H9 (cell line): ENCODE results near the gene NPBWR2. TPM values are rescaled to one million over a fixed set of nuclear protein-coding genes. Genes with fewer than 3 reads are reported as not detected.

Experiments
- DNase-seq: peaks from one replicate; pipeline ENCODE4 v3.0.0-alpha.2; 2017
- H2AFZ ChIP-seq: one replicate; pipeline ENCODE4 v1.6.1; 2013; ENCODE audit warnings: mild to moderate bottlenecking, low read length, control low read depth, moderate library complexity
- H2AK5ac ChIP-seq: 2 replicates; pipeline ENCODE4 v1.6.1; 2013; ENCODE audit warnings: low read length, control low read depth, mixed read lengths; ENCODE audit not compliant: insufficient read length
- H2BK120ac ChIP-seq: one replicate; pipeline ENCODE4 v1.6.1; 2013; ENCODE audit warnings: low read depth, mild to moderate bottlenecking, low read length, control low read depth, inconsistent platforms; ENCODE audit not compliant: poor library complexity, severe bottlenecking
- H2BK12ac ChIP-seq: 2 replicates; pipeline ENCODE4 v1.6.1; 2013; ENCODE audit warnings: low read length, control low read depth, mixed read lengths, low read depth; ENCODE audit not compliant: insufficient read length
- H2BK15ac ChIP-seq: 2 replicates; pipeline ENCODE4 v1.6.1; 2013; ENCODE audit warnings: low read depth, low read length, control low read depth
- H2BK20ac ChIP-seq: one replicate; pipeline ENCODE4 v1.6.1; 2013; ENCODE audit warnings: low read depth, mild to moderate bottlenecking, low read length, control low read depth, inconsistent platforms; ENCODE audit not compliant: poor library complexity, severe bottlenecking
- H2BK5ac ChIP-seq: 2 replicates; pipeline ENCODE4 v1.6.1; 2013; ENCODE audit warnings: low read length, control low read depth, mixed read lengths; ENCODE audit not compliant: insufficient read length
- H3K14ac ChIP-seq: 2 replicates; pipeline ENCODE4 v1.6.1; 2013; ENCODE audit warnings: low read length, control low read depth; ENCODE audit not compliant: insufficient read depth
- H3K18ac ChIP-seq: 2 replicates; pipeline ENCODE4 v1.6.1; 2013; ENCODE audit warnings: low read depth, mild to moderate bottlenecking, mixed read lengths, low read length, control low read depth; ENCODE audit not compliant: insufficient read length
- H3K23ac ChIP-seq: 2 replicates; pipeline ENCODE4 v1.6.1; 2013; ENCODE audit warnings: low read length, control low read depth, mixed read lengths, low read depth; ENCODE audit not compliant: insufficient read length
- H3K23me2 ChIP-seq: 2 replicates; pipeline ENCODE4 v1.6.1; 2013; ENCODE audit warnings: low read depth, mild to moderate bottlenecking, mixed read lengths, low read length, control low read depth; ENCODE audit not compliant: insufficient read length, poor library complexity, severe bottlenecking
- H3K27ac ChIP-seq: 2 replicates; pipeline ENCODE4 v1.5.1; 2013; ENCODE audit warnings: low read length, control low read depth, mixed read lengths, low read depth; ENCODE audit not compliant: insufficient read length
- H3K27me3 ChIP-seq: 2 replicates; pipeline ENCODE4 v1.6.1; 2013; ENCODE audit warnings: low read length, control low read depth, inconsistent platforms; ENCODE audit not compliant: insufficient read depth
- H3K4ac ChIP-seq: 2 replicates; pipeline ENCODE4 v1.6.1; 2013; ENCODE audit warnings: low read depth, mild to moderate bottlenecking, control low read depth, inconsistent platforms, low read length, moderate library complexity
- H3K4me1 ChIP-seq: 2 replicates; pipeline ENCODE4 v1.6.1; 2013; ENCODE audit warnings: low read length, control low read depth, inconsistent platforms; ENCODE audit not compliant: insufficient read depth
- H3K4me2 ChIP-seq: 2 replicates; pipeline ENCODE4 v1.6.1; 2013; ENCODE audit warnings: low read length, control low read depth, mixed read lengths; ENCODE audit not compliant: insufficient read length, insufficient read depth
- H3K56ac ChIP-seq: 2 replicates; pipeline ENCODE4 v1.6.1; 2013; ENCODE audit warnings: low read depth, mild to moderate bottlenecking, mixed read lengths, low read length, control low read depth; ENCODE audit not compliant: insufficient read length
- H3K79me1 ChIP-seq: 2 replicates; pipeline ENCODE4 v1.6.1; 2013; ENCODE audit warnings: low read depth, mild to moderate bottlenecking, moderate library complexity, low read length, control low read depth, inconsistent platforms; ENCODE audit not compliant: insufficient read depth, poor library complexity, severe bottlenecking
- H3K79me2 ChIP-seq: 2 replicates; pipeline ENCODE4 v1.6.1; 2013; ENCODE audit warnings: low read length, control low read depth, inconsistent platforms; ENCODE audit not compliant: insufficient read depth
- H3K9ac ChIP-seq: 2 replicates; pipeline ENCODE4 v1.6.1; 2013; ENCODE audit warnings: low read length, control low read depth, mixed read lengths; ENCODE audit not compliant: insufficient read length; ENCODE audit errors: extremely low read depth
- H3K9me3 ChIP-seq: one replicate; pipeline ENCODE4 v1.6.1; 2013; ENCODE audit warnings: low read depth, low read length, inconsistent platforms; ENCODE audit not compliant: control insufficient read depth
- H3T11ph ChIP-seq: one replicate; pipeline ENCODE4 v1.6.1; 2013; ENCODE audit warnings: mild to moderate bottlenecking, low read length, control low read depth, inconsistent platforms
- H4K20me1 ChIP-seq: one replicate; pipeline ENCODE4 v1.6.1; 2013; ENCODE audit not compliant: control insufficient read depth, insufficient read length, insufficient read depth
- H4K5ac ChIP-seq: 2 replicates; pipeline ENCODE4 v1.6.1; 2013; ENCODE audit warnings: low read depth, mild to moderate bottlenecking, mixed read lengths, low read length, control low read depth; ENCODE audit not compliant: insufficient read length
- H4K8ac ChIP-seq: replicated peaks from 2 replicates; pipeline ENCODE4 v1.6.1; 2013; ENCODE audit warnings: low read length, control low read depth, mixed read lengths, low read depth; ENCODE audit not compliant: insufficient read length
- H4K91ac ChIP-seq: 2 replicates; pipeline ENCODE4 v1.6.1; 2013; ENCODE audit warnings: low read depth, mild to moderate bottlenecking, moderate library complexity, mixed read lengths, low read length, control low read depth; ENCODE audit not compliant: insufficient read length
- H3K27ac Mint-ChIP-seq, 3 experiments: 2 replicates in 2 of 3; 3 replicates in 1 of 3; pipeline ENCODE4 v1.8.0; 2020 to 2021; ENCODE audit warnings: mixed read lengths in 3 of 3, mild to moderate bottlenecking in 1 of 3, moderate library complexity in 1 of 3
- H3K27me3 Mint-ChIP-seq: 2 replicates; pipeline ENCODE4 v1.8.0; 2021; ENCODE audit warnings: low read depth, mild to moderate bottlenecking, moderate library complexity, mixed read lengths
- H3K36me3 Mint-ChIP-seq, 3 experiments: 2 replicates in 2 of 3; 3 replicates in 1 of 3; pipeline ENCODE4 v1.8.0; 2020 to 2021; ENCODE audit warnings: low read depth in 3 of 3, mixed read lengths in 3 of 3; ENCODE audit not compliant: insufficient read depth in 1 of 3
- H3K4me1 Mint-ChIP-seq, 2 experiments: 2 replicates each; pipeline ENCODE4 v1.8.0; 2020; ENCODE audit warnings: mixed read lengths in 2 of 2
- H3K4me3 Mint-ChIP-seq, 2 experiments: 2 replicates in 1 of 2; 3 replicates in 1 of 2; pipeline ENCODE4 v1.8.0; 2020 to 2021; ENCODE audit warnings: mild to moderate bottlenecking in 2 of 2, mixed read lengths in 2 of 2, moderate library complexity in 1 of 2
- H3K9me3 Mint-ChIP-seq, 2 experiments: 2 replicates in 1 of 2; 3 replicates in 1 of 2; pipeline ENCODE4 v1.8.0; 2020; ENCODE audit warnings: mild to moderate bottlenecking in 2 of 2, mixed read lengths in 2 of 2, moderate library complexity in 1 of 2
- WGBS: extraction: QIAGEN DNeasy Blood & Tissue Kit; methylation state at CpG from one replicate; pipeline ENCODE4 v1.1.7; 2013; ENCODE audit warnings: missing lambda C conversion rate, low lambda C conversion rate, mixed read lengths; ENCODE audit not compliant: insufficient read length; ENCODE audit errors: extremely low coverage; 5-methylcytosine and 5-hydroxymethylcytosine counted together
- total RNA-seq: library from RNA; stranded (reverse); gene quantifications from 2 replicates; pipeline ENCODE4 v1.2.1, GENCODE V29; 2021
- TF ChIP-seq, protein P1 (sequence below): fragments of 200-600 bp; sonication (generic); conservative IDR thresholded peaks from 3 replicates; pipeline ENCODE4 v1.8.0; 2021; ENCODE audit warnings: antibody characterized with exemption, mild to moderate bottlenecking

The NPBWR2 gene
- total RNA-seq, 1 experiment from 2014 or later: not detected

DNA sequence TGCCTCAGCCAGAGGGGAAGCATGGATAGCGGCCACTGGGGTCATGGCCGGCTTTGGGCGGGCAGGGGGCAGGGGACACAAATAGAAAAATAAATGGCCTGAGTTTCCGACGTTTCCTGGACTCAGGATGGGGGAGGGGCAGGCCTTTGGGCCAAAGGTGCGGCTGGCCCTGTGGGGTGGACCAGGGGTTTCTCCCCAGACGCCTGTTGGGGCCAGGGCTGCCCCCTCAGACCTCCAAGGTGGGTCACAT, 50.8 kb downstream of the NPBWR2 start:
- H3K27ac ChIP-seq: no peak overlapping the region
- H3K9me3 Mint-ChIP-seq: no peaks in the 10 kb centered on the region; a peak in 1 of 5 replicates
- H2BK15ac ChIP-seq: no peak overlapping the region
- H3K9ac ChIP-seq: no peak overlapping the region
- H3K4me1 Mint-ChIP-seq: peaks cover 21 to 30% of the 10 kb centered on the region in 2 experiments
- no peak overlapping the region for H3K14ac ChIP-seq
- no peaks in the 10 kb centered on the region for H3K4me1 ChIP-seq
- H4K20me1 ChIP-seq: no peaks in the 10 kb centered on the region
- no peaks in the 10 kb centered on the region for H3K9me3 ChIP-seq
- peaks cover 20% of the 10 kb centered on the region for H3K27me3 Mint-ChIP-seq
- H3K23me2 ChIP-seq: no peaks in the 10 kb centered on the region
- H3K4me3 Mint-ChIP-seq: no peak overlapping the region
- no peak overlapping the region for H3K23ac ChIP-seq
- no peak overlapping the region for H4K8ac ChIP-seq
- no peak overlapping the region for H2BK20ac ChIP-seq
- H3T11ph ChIP-seq: no peak overlapping the region
- H3K4me2 ChIP-seq: no peak overlapping the region
- H3K4ac ChIP-seq: no peak overlapping the region
- no peak overlapping the region for H2BK5ac ChIP-seq
- H3K56ac ChIP-seq: no peak overlapping the region
- no CpG with 5 or more reads among the region's 7 CpGs for WGBS
- no peak overlapping the region for H2BK12ac ChIP-seq
- H2BK120ac ChIP-seq: no peak overlapping the region
- no peak for DNase-seq
- no peaks in the 10 kb centered on the region for H3K27me3 ChIP-seq
- H2AFZ ChIP-seq: no peak overlapping the region
- no peak overlapping the region for H4K5ac ChIP-seq
- H3K18ac ChIP-seq: no peak overlapping the region
- no peaks in the 10 kb centered on the region for H3K79me2 ChIP-seq
- H4K91ac ChIP-seq: no peak overlapping the region
- H3K27ac Mint-ChIP-seq: no peak overlapping the region
- H3K79me1 ChIP-seq: no peaks in the 10 kb centered on the region
- H3K36me3 Mint-ChIP-seq: no peaks in the 10 kb centered on the region; a peak in 1 of 7 replicates
- TF ChIP-seq, protein P1, sequence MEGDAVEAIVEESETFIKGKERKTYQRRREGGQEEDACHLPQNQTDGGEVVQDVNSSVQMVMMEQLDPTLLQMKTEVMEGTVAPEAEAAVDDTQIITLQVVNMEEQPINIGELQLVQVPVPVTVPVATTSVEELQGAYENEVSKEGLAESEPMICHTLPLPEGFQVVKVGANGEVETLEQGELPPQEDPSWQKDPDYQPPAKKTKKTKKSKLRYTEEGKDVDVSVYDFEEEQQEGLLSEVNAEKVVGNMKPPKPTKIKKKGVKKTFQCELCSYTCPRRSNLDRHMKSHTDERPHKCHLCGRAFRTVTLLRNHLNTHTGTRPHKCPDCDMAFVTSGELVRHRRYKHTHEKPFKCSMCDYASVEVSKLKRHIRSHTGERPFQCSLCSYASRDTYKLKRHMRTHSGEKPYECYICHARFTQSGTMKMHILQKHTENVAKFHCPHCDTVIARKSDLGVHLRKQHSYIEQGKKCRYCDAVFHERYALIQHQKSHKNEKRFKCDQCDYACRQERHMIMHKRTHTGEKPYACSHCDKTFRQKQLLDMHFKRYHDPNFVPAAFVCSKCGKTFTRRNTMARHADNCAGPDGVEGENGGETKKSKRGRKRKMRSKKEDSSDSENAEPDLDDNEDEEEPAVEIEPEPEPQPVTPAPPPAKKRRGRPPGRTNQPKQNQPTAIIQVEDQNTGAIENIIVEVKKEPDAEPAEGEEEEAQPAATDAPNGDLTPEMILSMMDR: no peak
- no peak overlapping the region for H2AK5ac ChIP-seq
